ENCODE measurements around the gene KRT71. TPM values are rescaled to one million over a fixed set of nuclear protein-coding genes. Genes with fewer than 3 reads are reported as not detected.

KRT71 gene
- total RNA-seq, 1 donor from 2014 or later: not detected

DNA sequence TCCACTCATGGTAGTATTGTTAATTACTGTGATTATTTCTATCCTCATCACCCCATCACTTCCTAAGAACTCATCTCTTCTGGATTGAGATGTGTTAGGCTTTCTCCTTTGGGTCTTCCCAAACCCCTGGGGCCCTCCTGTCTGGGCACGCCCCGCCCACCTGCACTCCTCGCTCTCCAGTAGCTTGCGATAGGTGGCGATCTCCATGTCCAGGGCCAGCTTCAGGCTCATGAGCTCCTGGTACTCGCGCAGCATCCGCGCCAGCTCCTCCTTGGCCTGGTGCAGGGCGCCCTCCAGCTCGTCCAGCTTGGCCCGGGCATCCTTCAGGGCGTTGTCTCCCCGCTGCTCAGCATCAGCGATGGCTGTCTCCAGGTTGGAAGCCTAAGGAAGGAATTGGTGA, 6.8 kb downstream of the KRT71 start:
- Mint-ChIP-seq H3K27ac (no peak overlapping the region), H3K27me3 (ENCODE audit: low read depth) (peaks cover 43% of the 10 kb centered on the region), H3K9me3 (no peaks in the 10 kb centered on the region), H3K4me3 (no peak overlapping the region), H3K36me3 (no peaks in the 10 kb centered on the region), H3K4me1 (peaks cover 7% of the 10 kb centered on the region)
- TF ChIP-seq, protein P1, sequence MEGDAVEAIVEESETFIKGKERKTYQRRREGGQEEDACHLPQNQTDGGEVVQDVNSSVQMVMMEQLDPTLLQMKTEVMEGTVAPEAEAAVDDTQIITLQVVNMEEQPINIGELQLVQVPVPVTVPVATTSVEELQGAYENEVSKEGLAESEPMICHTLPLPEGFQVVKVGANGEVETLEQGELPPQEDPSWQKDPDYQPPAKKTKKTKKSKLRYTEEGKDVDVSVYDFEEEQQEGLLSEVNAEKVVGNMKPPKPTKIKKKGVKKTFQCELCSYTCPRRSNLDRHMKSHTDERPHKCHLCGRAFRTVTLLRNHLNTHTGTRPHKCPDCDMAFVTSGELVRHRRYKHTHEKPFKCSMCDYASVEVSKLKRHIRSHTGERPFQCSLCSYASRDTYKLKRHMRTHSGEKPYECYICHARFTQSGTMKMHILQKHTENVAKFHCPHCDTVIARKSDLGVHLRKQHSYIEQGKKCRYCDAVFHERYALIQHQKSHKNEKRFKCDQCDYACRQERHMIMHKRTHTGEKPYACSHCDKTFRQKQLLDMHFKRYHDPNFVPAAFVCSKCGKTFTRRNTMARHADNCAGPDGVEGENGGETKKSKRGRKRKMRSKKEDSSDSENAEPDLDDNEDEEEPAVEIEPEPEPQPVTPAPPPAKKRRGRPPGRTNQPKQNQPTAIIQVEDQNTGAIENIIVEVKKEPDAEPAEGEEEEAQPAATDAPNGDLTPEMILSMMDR (IDR thresholded peaks at IDR 0.05; ENCODE audit: unreplicated experiment): no peak
- no peak for DNase-seq (ENCODE audit: low spot score in 2 of 2, unreplicated experiment in 2 of 2)

DNA sequence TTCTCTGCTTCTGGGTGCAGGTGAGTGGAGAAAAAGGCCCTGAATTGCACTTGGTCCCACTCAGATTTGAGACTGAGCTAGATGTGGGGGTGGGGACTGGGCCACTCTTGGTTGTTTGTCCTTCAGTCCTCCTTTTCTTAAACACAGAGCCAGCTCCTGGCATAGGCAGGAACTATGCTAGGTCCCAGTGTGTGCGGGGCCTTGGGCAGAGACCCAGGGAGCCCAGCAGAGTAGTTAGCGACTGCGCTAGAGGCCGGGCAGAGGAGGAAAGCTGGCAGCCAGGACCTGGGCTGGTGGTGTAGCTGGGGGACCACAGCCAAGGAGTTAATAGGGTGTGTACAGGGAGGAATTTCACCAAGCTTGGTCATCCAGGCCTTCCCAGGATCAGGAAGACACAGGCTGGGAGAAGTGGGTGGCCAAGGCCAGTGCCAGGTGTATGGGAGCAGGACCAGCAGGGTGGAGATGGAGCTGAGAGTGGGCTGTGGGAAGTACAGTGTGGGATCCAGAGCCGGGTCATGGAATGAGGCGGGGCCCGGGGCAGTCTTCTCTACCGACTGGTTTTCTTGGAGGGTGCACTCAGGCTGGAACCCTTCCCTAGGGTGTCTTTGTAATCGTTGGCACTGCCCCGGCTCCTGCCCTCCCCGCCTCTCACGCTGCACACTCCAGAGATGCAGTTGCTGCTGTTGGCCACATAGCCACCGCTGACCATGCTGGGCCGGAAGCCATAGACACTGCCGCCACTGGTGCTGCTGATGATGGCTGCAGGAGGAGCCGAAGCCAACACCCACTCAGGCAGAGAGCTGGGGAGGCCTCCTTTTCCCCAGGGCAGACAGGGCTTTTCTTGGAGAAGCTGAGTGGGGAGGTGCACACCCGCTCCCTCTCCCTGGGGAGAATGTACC, 8.7 kb downstream of the KRT71 start:
- H3K27me3 Mint-ChIP-seq (ENCODE audit: low read depth): peaks cover 28% of the 10 kb centered on the region
- H3K27ac Mint-ChIP-seq: no peak overlapping the region
- DNase-seq (ENCODE audit: low spot score in 2 of 2, unreplicated experiment in 2 of 2): no peak
- peaks cover 12% of the 10 kb centered on the region for H3K4me1 Mint-ChIP-seq
- no peak overlapping the region for H3K4me3 Mint-ChIP-seq
- no peaks in the 10 kb centered on the region for H3K9me3 Mint-ChIP-seq
- no peaks in the 10 kb centered on the region for H3K36me3 Mint-ChIP-seq
- TF ChIP-seq, protein P1 (IDR thresholded peaks at IDR 0.05; ENCODE audit: unreplicated experiment): no peak

DNA sequence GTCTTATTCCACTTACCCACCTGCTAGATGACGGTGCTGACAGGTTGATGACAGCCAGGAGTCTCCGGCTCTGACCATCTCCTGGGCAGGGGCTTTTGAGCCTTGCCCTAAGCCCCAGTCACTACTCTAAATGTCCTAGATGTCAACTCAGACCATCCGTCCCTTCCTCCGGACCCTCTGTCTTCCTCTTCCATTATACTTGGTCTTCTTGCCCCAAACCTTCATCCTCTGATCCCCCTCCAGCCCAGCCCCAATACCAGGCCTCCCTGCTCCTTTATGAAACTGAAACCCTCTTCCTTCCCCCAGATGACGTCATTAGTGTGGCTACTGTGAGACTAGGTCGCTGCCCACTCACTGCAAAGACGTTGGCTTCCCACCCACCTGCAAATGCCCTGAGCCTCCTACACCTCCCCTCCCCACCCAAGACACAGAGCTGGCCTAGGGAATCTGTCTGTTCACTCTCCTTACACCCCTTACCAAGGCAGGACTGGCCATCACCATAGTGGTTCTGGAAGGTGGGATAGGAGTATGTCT, 10.1 kb downstream of the KRT71 start:
- DNase-seq (ENCODE audit: low spot score in 2 of 2, unreplicated experiment in 2 of 2): no peak
- peaks cover 24% of the 10 kb centered on the region for H3K4me1 Mint-ChIP-seq
- no peak overlapping the region for H3K27ac Mint-ChIP-seq
- H3K9me3 Mint-ChIP-seq: no peaks in the 10 kb centered on the region
- TF ChIP-seq, protein P1 (IDR thresholded peaks at IDR 0.05; ENCODE audit: unreplicated experiment): no peak
- no peaks in the 10 kb centered on the region for H3K36me3 Mint-ChIP-seq
- peaks cover 20% of the 10 kb centered on the region for H3K27me3 Mint-ChIP-seq (ENCODE audit: low read depth)
- H3K4me3 Mint-ChIP-seq: no peak overlapping the region

DNA sequence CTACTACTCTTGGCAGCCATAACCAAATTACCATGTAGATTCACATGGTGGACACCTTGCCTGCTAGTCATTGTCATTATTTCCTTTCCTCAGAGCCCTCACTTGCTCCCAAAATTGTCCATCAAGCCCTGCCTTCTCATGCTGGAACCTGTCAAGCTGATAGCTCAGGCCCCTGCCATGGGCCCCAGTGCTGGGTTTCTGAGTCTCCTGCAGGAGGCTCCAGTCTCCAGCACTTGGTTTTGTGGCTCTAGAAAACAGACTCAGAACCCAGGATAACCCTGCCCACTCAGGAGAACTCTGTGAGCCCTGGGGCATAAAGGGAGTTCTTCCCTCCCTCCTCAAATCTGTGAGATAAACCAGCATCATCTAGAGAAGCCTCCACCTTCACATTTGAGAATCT, 10.8 kb downstream of the KRT71 start:
- Mint-ChIP-seq H3K27me3 (ENCODE audit: low read depth) (peaks cover 15% of the 10 kb centered on the region), H3K9me3 (no peaks in the 10 kb centered on the region), H3K4me1 (peaks cover 24% of the 10 kb centered on the region), H3K27ac (no peak overlapping the region), H3K4me3 (no peak overlapping the region), H3K36me3 (no peaks in the 10 kb centered on the region)
- no peak for DNase-seq (ENCODE audit: low spot score in 2 of 2, unreplicated experiment in 2 of 2)
- TF ChIP-seq, protein P1 (IDR thresholded peaks at IDR 0.05; ENCODE audit: unreplicated experiment): no peak

DNA sequence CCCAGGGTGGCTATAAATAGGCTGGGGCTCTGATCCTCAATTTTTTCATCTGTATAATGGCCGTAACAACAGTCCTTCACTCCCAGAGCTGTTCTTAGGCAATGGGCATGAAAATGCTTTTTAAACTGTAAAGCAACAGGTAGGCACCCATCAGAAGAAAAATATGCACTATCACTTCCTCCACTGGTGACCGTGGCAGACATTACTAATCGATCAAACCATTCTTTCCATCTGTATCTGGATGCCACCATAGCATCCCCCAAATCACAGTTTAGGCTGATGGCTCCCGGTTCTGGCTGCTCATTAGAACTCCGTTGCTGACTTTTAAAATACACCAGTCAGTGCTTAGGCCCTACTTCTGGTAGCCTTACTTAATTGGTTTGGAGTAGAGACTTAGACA, 11.2 kb downstream of the KRT71 start:
- TF ChIP-seq, protein P1 (IDR thresholded peaks at IDR 0.05; ENCODE audit: unreplicated experiment): no peak
- no peaks in the 10 kb centered on the region for H3K9me3 Mint-ChIP-seq
- H3K27me3 Mint-ChIP-seq (ENCODE audit: low read depth): peaks cover 12% of the 10 kb centered on the region

More for the DNA sequence above, 11.2 kb downstream of the KRT71 start:
- Mint-ChIP-seq H3K36me3 (no peaks in the 10 kb centered on the region), H3K27ac (no peak overlapping the region), H3K4me3 (no peak overlapping the region), H3K4me1 (peaks cover 24% of the 10 kb centered on the region)
- DNase-seq (ENCODE audit: low spot score in 2 of 2, unreplicated experiment in 2 of 2): no peak
